ENCODE measurements around the gene MSL1. TPM values are rescaled to one million over a fixed set of nuclear protein-coding genes. Genes with fewer than 3 reads are reported as not detected.

MSL1 gene
- total and polyA plus RNA-seq, 9 of the 15 experiments (the other 6 are each of a cell fraction or from before 2014, with no cell fraction given): 13.8 to 120 (median 61.9) TPM

- no peak for TF ChIP-seq ZNF512 (tag; IDR thresholded peaks at IDR 0.05)
- TF ChIP-seq AFF1 (IDR thresholded peaks at IDR 0.05; ENCODE audit: low read depth in 1 of 2, partially characterized antibody in 2 of 2): no peak
- no peak for TF ChIP-seq TCF15 (CRISPR knock-in tag; IDR thresholded peaks at IDR 0.05)
- TF ChIP-seq MTF1 (CRISPR knock-in tag; IDR thresholded peaks at IDR 0.05; ENCODE audit: borderline replicate concordance): no peak
- no peak for TF ChIP-seq ZNF124 (CRISPR knock-in tag; IDR thresholded peaks at IDR 0.05)
- no peak for TF ChIP-seq NR4A1 (CRISPR knock-in tag; IDR thresholded peaks at IDR 0.05)
- TF ChIP-seq NR4A1 (tag; IDR thresholded peaks at IDR 0.05): no peak
- TF ChIP-seq ASH1L (IDR thresholded peaks at IDR 0.05; ENCODE audit: borderline replicate concordance, low read depth, partially characterized antibody): no peak
- no peak for TF ChIP-seq ZC3H11A (IDR thresholded peaks at IDR 0.05; ENCODE audit: low read depth, low read length)
These were observed 33.7 kb upstream of the MSL1 start (continued) for GRCh38 chr17:40087903-40088718.
